Ectodermal cell (in vitro differentiated cells): ENCODE results near the gene SLC6A20.

Experiments
- H3K27ac ChIP-seq: 2 replicates; pipeline ENCODE4 v1.7.0; 2013; ENCODE audit warnings: mild to moderate bottlenecking, low read depth, low read length; ENCODE audit not compliant: insufficient read depth, poor library complexity, severe bottlenecking
- H3K27me3 ChIP-seq: 2 replicates; pipeline ENCODE4 v1.7.0; 2013; ENCODE audit warnings: mild to moderate bottlenecking, low read length; ENCODE audit not compliant: insufficient read depth, control insufficient read depth, poor library complexity, severe bottlenecking
- H3K36me3 ChIP-seq: one replicate; pipeline ENCODE4 v1.7.0; 2013; ENCODE audit warnings: low read length; ENCODE audit not compliant: control insufficient read depth, insufficient read depth
- H3K4me1 ChIP-seq: one replicate; pipeline ENCODE4 v1.7.0; 2013; ENCODE audit warnings: low read length; ENCODE audit not compliant: control insufficient read depth, insufficient read depth
- H3K4me3 ChIP-seq: 2 replicates; pipeline ENCODE4 v1.7.0; 2013; ENCODE audit warnings: low read depth, low read length, control low read depth; ENCODE audit not compliant: insufficient read depth
- H3K9me3 ChIP-seq: 2 replicates; pipeline ENCODE4 v1.7.0; 2013; ENCODE audit warnings: mild to moderate bottlenecking, low read length, moderate library complexity; ENCODE audit not compliant: control insufficient read depth
- WGBS, 2 experiments: methylation state at CpG; one replicate each; pipeline ENCODE4 v1.1.7; 2013; ENCODE audit warnings: missing lambda C conversion rate in 2 of 2; 5-methylcytosine and 5-hydroxymethylcytosine counted together

Gene SLC6A20

GRCh38 chr3:45826321-45826720 lies 30.0 kb upstream of the SLC6A20 start:
- Histone ChIP-seq H3K9me3 (no peaks in the 10 kb centered on the region), H3K27me3 (no peaks in the 10 kb centered on the region), H3K36me3 (peaks cover 8% of the 10 kb centered on the region), H3K27ac (no peak overlapping the region), H3K4me3 (no peak overlapping the region), H3K4me1 (no peaks in the 10 kb centered on the region)
- 95 to 99% methylated on average over 2 of the region's 2 CpGs for WGBS, 2 experiments

- Histone ChIP-seq H3K36me3 (no peaks in the 10 kb centered on the region), H3K4me1 (no peaks in the 10 kb centered on the region), H3K27ac (no peak overlapping the region), H3K4me3 (no peak overlapping the region), H3K27me3 (no peaks in the 10 kb centered on the region), H3K9me3 (no peaks in the 10 kb centered on the region)
- WGBS, 2 experiments: 95% methylated on average over 1 of the region's 1 CpG
Measured at GRCh38 chr3:45821127-45821526, 24.8 kb upstream of the SLC6A20 start.

DNA sequence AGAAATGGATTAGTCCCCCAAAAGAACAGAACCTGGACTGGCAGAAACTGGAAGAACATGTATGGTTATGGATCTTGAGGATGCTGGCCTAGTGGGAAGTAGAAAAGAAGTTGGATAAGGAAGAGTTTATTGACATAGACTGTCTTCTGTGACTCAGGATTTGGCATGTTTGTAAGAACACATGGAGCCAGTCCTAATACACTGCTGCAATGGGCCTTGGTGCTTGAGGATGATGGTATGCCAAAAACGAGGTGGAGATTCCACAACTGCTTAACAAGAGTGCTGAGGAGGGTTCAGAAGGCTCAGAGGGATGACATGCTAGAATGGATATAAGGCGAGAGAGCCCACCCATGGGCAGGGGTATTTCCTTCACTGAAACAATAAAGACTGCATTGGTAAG lies 23.2 kb upstream of the SLC6A20 start:
- H3K27ac ChIP-seq: no peak overlapping the region
- no peaks in the 10 kb centered on the region for H3K9me3 ChIP-seq
- no peaks in the 10 kb centered on the region for H3K36me3 ChIP-seq
- H3K4me1 ChIP-seq: no peaks in the 10 kb centered on the region
- H3K27me3 ChIP-seq: no peaks in the 10 kb centered on the region
- 85 to 90% methylated on average over 2 of the region's 2 CpGs for WGBS, 2 experiments
- H3K4me3 ChIP-seq: no peak overlapping the region

GRCh38 chr3:45817831-45818522 lies 21.6 kb upstream of the SLC6A20 start:
- H3K27ac ChIP-seq: no peak overlapping the region
- no peaks in the 10 kb centered on the region for H3K27me3 ChIP-seq
- no peaks in the 10 kb centered on the region for H3K36me3 ChIP-seq
- H3K9me3 ChIP-seq: no peaks in the 10 kb centered on the region
- H3K4me1 ChIP-seq: no peaks in the 10 kb centered on the region
- H3K4me3 ChIP-seq: no peak overlapping the region
- 89 to 93% methylated on average over 4 of the region's 4 CpGs for WGBS, 2 experiments

- no peaks in the 10 kb centered on the region for H3K27me3 ChIP-seq
Measured at GRCh38 chr3:45816544-45816943, 20.2 kb upstream of the SLC6A20 start.

DNA sequence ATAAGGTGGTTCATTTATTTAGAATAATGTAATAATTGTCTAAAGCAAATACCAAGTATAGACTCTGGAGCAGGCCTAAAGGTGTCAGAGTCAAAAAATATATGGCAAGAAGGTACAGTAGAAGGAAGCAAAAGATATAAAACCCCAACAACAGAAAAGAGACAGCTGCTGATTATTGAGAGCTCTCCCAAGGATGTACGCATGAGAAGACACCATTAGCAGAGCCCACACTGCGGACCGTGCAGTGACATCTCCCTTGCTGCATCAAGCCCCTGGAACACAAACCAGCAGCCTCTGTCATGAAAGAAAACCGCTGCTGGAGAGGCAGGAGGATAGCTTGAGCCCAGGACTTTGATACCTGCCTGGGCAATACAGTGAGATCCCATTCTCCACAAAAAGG lies 18.0 kb upstream of the SLC6A20 start:
- no peak overlapping the region for H3K4me3 ChIP-seq
- no peak overlapping the region for H3K27ac ChIP-seq
- no peaks in the 10 kb centered on the region for H3K4me1 ChIP-seq
- 90 to 94% methylated on average over 4 of the region's 4 CpGs for WGBS, 2 experiments
- no peaks in the 10 kb centered on the region for H3K27me3 ChIP-seq
- H3K9me3 ChIP-seq: no peaks in the 10 kb centered on the region
- no peaks in the 10 kb centered on the region for H3K36me3 ChIP-seq

More at GRCh38 chr3:45816544-45816943, 20.2 kb upstream of the SLC6A20 start:
- Histone ChIP-seq H3K9me3 (no peaks in the 10 kb centered on the region), H3K4me1 (no peaks in the 10 kb centered on the region), H3K36me3 (no peaks in the 10 kb centered on the region), H3K4me3 (no peak overlapping the region), H3K27ac (no peak overlapping the region)
- 90 to 91% methylated on average over 3 of the region's 3 CpGs for WGBS, 2 experiments

DNA sequence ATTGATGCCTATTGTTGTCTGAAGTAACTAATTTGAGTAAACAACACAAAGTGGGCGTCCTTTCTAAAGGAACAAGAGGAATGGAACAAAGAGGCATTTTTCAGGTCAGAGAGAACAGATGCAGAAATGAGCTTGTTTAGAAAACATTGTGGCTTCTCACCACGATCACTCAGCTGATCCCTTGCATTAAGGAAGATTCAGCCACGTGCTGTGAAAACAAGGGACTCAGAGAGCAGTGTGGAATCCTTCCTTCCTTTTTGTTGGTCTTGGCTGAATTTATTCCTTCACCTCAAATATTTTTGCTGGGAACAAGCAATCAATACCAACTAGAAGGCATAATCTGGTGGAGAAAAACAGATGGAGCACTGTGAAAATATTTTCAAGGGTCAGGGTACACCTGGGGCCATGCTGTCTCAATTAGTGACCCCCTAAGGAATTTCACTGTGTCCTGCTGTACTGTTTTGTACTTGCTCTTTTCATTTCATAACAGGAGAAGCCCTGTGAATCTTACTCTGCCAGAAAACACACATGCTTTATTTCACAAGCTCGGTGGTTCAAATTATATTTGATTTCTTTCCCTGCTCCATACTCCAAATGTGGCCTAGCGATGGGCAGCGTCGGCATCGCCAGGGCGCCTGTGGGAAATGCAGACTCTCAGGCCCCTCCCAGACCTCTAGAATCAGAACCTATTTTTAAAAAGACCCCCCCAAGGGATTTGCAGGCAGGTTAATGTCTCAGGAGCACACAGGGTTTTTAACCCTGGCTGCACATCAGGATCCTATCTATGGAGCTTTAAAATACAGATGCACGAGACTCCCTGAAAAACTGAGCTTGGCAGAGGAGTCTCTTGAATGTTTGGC lies 11.6 kb upstream of the SLC6A20 start:
- Histone ChIP-seq H3K9me3 (no peaks in the 10 kb centered on the region), H3K4me3 (no peak overlapping the region), H3K4me1 (no peaks in the 10 kb centered on the region), H3K36me3 (no peaks in the 10 kb centered on the region), H3K27me3 (no peaks in the 10 kb centered on the region), H3K27ac (no peak overlapping the region)
- WGBS, 2 experiments: 87 to 90% methylated on average over 10 of the region's 10 CpGs

- no peak overlapping the region for H3K27ac ChIP-seq
Measured at GRCh38 chr3:45807133-45807532, 10.8 kb upstream of the SLC6A20 start.

DNA sequence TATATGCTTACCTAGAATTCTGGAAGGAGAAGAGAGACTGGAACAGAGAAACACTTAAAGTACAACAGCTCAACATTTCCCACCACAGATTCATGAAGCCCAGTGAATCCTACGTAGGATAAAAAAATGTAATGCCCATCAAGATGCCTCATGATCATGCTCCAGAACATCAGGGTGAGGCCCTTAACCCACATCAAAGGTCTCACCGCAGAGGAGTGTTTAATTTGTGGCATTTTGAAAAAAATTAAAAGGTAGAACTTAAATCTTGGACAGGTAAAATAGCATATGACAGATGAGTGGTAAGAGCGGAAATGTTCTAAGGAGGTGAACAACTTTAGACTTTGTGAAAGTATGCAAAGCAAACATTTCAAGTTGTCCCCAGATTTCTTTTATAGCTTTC lies 9.7 kb upstream of the SLC6A20 start:
- H3K27me3 ChIP-seq: no peaks in the 10 kb centered on the region
- no peak overlapping the region for H3K4me3 ChIP-seq
- WGBS, 2 experiments: 94 to 98% methylated on average over 3 of the region's 3 CpGs
- no peak overlapping the region for H3K27ac ChIP-seq
- H3K36me3 ChIP-seq: no peaks in the 10 kb centered on the region
- no peaks in the 10 kb centered on the region for H3K9me3 ChIP-seq
- no peaks in the 10 kb centered on the region for H3K4me1 ChIP-seq

More at GRCh38 chr3:45807133-45807532, 10.8 kb upstream of the SLC6A20 start:
- Histone ChIP-seq H3K27me3 (no peaks in the 10 kb centered on the region), H3K9me3 (no peaks in the 10 kb centered on the region), H3K36me3 (no peaks in the 10 kb centered on the region), H3K4me3 (no peak overlapping the region), H3K4me1 (no peaks in the 10 kb centered on the region)
- WGBS, 2 experiments: 95 to 97% methylated on average over 3 of the region's 3 CpGs

- H3K27ac ChIP-seq: no peak overlapping the region
- H3K9me3 ChIP-seq: no peaks in the 10 kb centered on the region
- no peaks in the 10 kb centered on the region for H3K36me3 ChIP-seq
- no peak overlapping the region for H3K4me3 ChIP-seq
- no peaks in the 10 kb centered on the region for H3K4me1 ChIP-seq
- peaks cover 12% of the 10 kb centered on the region for H3K27me3 ChIP-seq
- WGBS, 2 experiments: 91 to 94% methylated on average over 5 of the region's 5 CpGs
Measured at GRCh38 chr3:45803252-45803935, 7.1 kb upstream of the SLC6A20 start.
